Activated T-cell treated with anti-CD3 and anti-CD28 coated beads, Interleukin-2, amount 50 U/mL, for 72 hours (primary cell): ENCODE measurements around the gene ADGRE3. TPM values are rescaled to one million over a fixed set of nuclear protein-coding genes. Genes with fewer than 3 reads are reported as not detected.

Source experiments
- ATAC-seq, 2 donors: fragments of 150-1000 bp; cut with Tn5 transposase; replicated peaks in 1 of 2; 2 replicates each; pipeline ENCODE4 v1.10.0; 2021; ENCODE audit warnings: moderate library complexity in 2 of 2, mild to moderate bottlenecking in 1 of 2
- DNase-seq, 2 donors: peaks; one replicate each; pipeline ENCODE4 v3.0.0; 2021 to 2022; ENCODE audit warnings: mixed read lengths in 1 of 2
- H3K27ac Mint-ChIP-seq: one replicate; pipeline ENCODE4 v1.8.0; 2022; ENCODE audit warnings: mild to moderate bottlenecking, moderate library complexity, mixed read lengths
- H3K27me3 Mint-ChIP-seq: one replicate; pipeline ENCODE4 v1.8.0; 2022; ENCODE audit warnings: low read depth, mixed read lengths
- H3K36me3 Mint-ChIP-seq, 2 donors: one replicate each; pipeline ENCODE4 v1.8.0; 2022; ENCODE audit warnings: mixed read lengths in 2 of 2, mild to moderate bottlenecking in 1 of 2; ENCODE audit not compliant: insufficient read depth in 2 of 2
- H3K4me1 Mint-ChIP-seq: one replicate; pipeline ENCODE4 v1.8.0; 2022; ENCODE audit warnings: low read depth, mixed read lengths
- H3K4me3 Mint-ChIP-seq, 2 donors: one replicate each; pipeline ENCODE4 v1.8.0; 2022; ENCODE audit warnings: mild to moderate bottlenecking in 2 of 2, mixed read lengths in 2 of 2, moderate library complexity in 2 of 2
- H3K9me3 Mint-ChIP-seq, 2 donors: one replicate each; pipeline ENCODE4 v1.8.0; 2022; ENCODE audit warnings: mixed read lengths in 2 of 2
- total RNA-seq, 2 donors: library from RNA; stranded (reverse); gene quantifications; one replicate each; pipeline ENCODE4 v1.2.3, GENCODE V29; 2022

Gene ADGRE3
- total RNA-seq, 2 donors from 2014 or later, result not detected

GRCh38 chr19:14686411-14686810, 11.8 kb upstream of the ADGRE3 start:
- Mint-ChIP-seq H3K4me3 (no peak overlapping the region), H3K27ac (no peak overlapping the region)

GRCh38 chr19:14683439-14683838, 8.8 kb upstream of the ADGRE3 start:
- Mint-ChIP-seq H3K27me3 (no peaks in the 10 kb centered on the region), H3K4me1 (peaks cover under 1% of the 10 kb centered on the region), H3K27ac (no peak overlapping the region), H3K36me3 (no peaks in the 10 kb centered on the region), H3K9me3 (no peaks in the 10 kb centered on the region), H3K4me3 (no peak overlapping the region)
- peak in 1 of 2 donors; percentile 33 for ATAC-seq
- no peak for DNase-seq

More at GRCh38 chr19:14686411-14686810, 11.8 kb upstream of the ADGRE3 start:
- DNase-seq (peak; percentile 15 to 19), ATAC-seq (no peak)
- Mint-ChIP-seq H3K36me3 (no peaks in the 10 kb centered on the region), H3K27me3 (no peaks in the 10 kb centered on the region), H3K4me1 (peaks cover 16% of the 10 kb centered on the region), H3K9me3 (no peaks in the 10 kb centered on the region)

GRCh38 chr19:14682084-14682483, 7.4 kb upstream of the ADGRE3 start:
- Mint-ChIP-seq H3K4me1 (no peaks in the 10 kb centered on the region), H3K27me3 (no peaks in the 10 kb centered on the region), H3K9me3 (no peaks in the 10 kb centered on the region), H3K4me3 (no peak overlapping the region), H3K27ac (no peak overlapping the region), H3K36me3 (no peaks in the 10 kb centered on the region)
- DNase-seq (no peak), ATAC-seq (no peak)

GRCh38 chr19:14678199-14678598, 3.6 kb upstream of the ADGRE3 start:
- H3K27ac Mint-ChIP-seq, result no peak overlapping the region
- no peak for ATAC-seq
- no peaks in the 10 kb centered on the region for H3K4me1 Mint-ChIP-seq
- peaks cover 17% of the 10 kb centered on the region for H3K27me3 Mint-ChIP-seq
- no peaks in the 10 kb centered on the region for H3K9me3 Mint-ChIP-seq
- no peak for DNase-seq
- H3K36me3 Mint-ChIP-seq, result no peaks in the 10 kb centered on the region
- no peak overlapping the region for H3K4me3 Mint-ChIP-seq

- Mint-ChIP-seq H3K4me3 (no peak overlapping the region), H3K9me3 (peaks cover 0 to 2% of the 10 kb centered on the region in 2 donors), H3K36me3 (no peaks in the 10 kb centered on the region), H3K27me3 (peaks cover 24% of the 10 kb centered on the region), H3K27ac (no peak overlapping the region), H3K4me1 (no peaks in the 10 kb centered on the region)
- peak; percentile 7 to 21 for DNase-seq
- ATAC-seq, result peak; percentile 58 to 76
Measured at GRCh38 chr19:14677464-14677863, 2.8 kb upstream of the ADGRE3 start.

GRCh38 chr19:14676762-14677161, 2.1 kb upstream of the ADGRE3 start:
- no peaks in the 10 kb centered on the region for H3K4me1 Mint-ChIP-seq
- H3K9me3 Mint-ChIP-seq, result peaks cover 0 to 2% of the 10 kb centered on the region in 2 donors
- H3K27ac Mint-ChIP-seq, result no peak overlapping the region
- ATAC-seq, result no peak
- no peak overlapping the region for H3K4me3 Mint-ChIP-seq
- H3K36me3 Mint-ChIP-seq, result no peaks in the 10 kb centered on the region
- no peak for DNase-seq
- H3K27me3 Mint-ChIP-seq, result peaks cover 31% of the 10 kb centered on the region

GRCh38 chr19:14673088-14673487, 1.6 kb downstream of the ADGRE3 start:
- H3K4me3 Mint-ChIP-seq, result no peak overlapping the region
- H3K27me3 Mint-ChIP-seq, result peaks cover 32% of the 10 kb centered on the region
- DNase-seq (no peak), ATAC-seq (no peak)
- H3K4me1 Mint-ChIP-seq, result peaks cover 6% of the 10 kb centered on the region
- peaks cover 0 to 8% of the 10 kb centered on the region in 2 donors for H3K36me3 Mint-ChIP-seq
- no peak overlapping the region for H3K27ac Mint-ChIP-seq
- H3K9me3 Mint-ChIP-seq, result peaks cover 5 to 9% of the 10 kb centered on the region in 2 donors

GRCh38 chr19:14672188-14672872, 2.3 kb downstream of the ADGRE3 start:
- peaks cover 11% of the 10 kb centered on the region for H3K4me1 Mint-ChIP-seq
- DNase-seq (no peak), ATAC-seq (no peak)
- no peak overlapping the region for H3K4me3 Mint-ChIP-seq
- H3K27me3 Mint-ChIP-seq, result peaks cover 32% of the 10 kb centered on the region
- H3K27ac Mint-ChIP-seq, result no peak overlapping the region
- H3K36me3 Mint-ChIP-seq, result peaks cover 0 to 8% of the 10 kb centered on the region in 2 donors
- peaks cover 5 to 9% of the 10 kb centered on the region in 2 donors for H3K9me3 Mint-ChIP-seq

GRCh38 chr19:14670408-14670807, 4.2 kb downstream of the ADGRE3 start:
- peaks cover 11% of the 10 kb centered on the region for H3K4me1 Mint-ChIP-seq
- no peak overlapping the region for H3K4me3 Mint-ChIP-seq
- H3K27ac Mint-ChIP-seq, result no peak overlapping the region
- no peak for DNase-seq
- peaks cover 39% of the 10 kb centered on the region for H3K27me3 Mint-ChIP-seq
- peaks cover 5 to 9% of the 10 kb centered on the region in 2 donors for H3K9me3 Mint-ChIP-seq
- peaks cover 0 to 8% of the 10 kb centered on the region in 2 donors for H3K36me3 Mint-ChIP-seq
- ATAC-seq, result no peak

- Mint-ChIP-seq H3K36me3 (peaks cover 0 to 8% of the 10 kb centered on the region in 2 donors), H3K27me3 (peaks cover 39% of the 10 kb centered on the region), H3K4me1 (peaks cover 11% of the 10 kb centered on the region), H3K9me3 (peaks cover 5 to 9% of the 10 kb centered on the region in 2 donors), H3K4me3 (no peak overlapping the region), H3K27ac (no peak overlapping the region)
- ATAC-seq, result no peak
- no peak for DNase-seq
Measured at GRCh38 chr19:14669940-14670339, 4.7 kb downstream of the ADGRE3 start.

- DNase-seq (no peak), ATAC-seq (no peak)
- Mint-ChIP-seq H3K9me3 (no peaks in the 10 kb centered on the region), H3K27me3 (peaks cover 11% of the 10 kb centered on the region), H3K27ac (no peak overlapping the region), H3K4me1 (no peaks in the 10 kb centered on the region), H3K4me3 (no peak overlapping the region), H3K36me3 (no peaks in the 10 kb centered on the region)
Measured at GRCh38 chr19:14661372-14661924, 13.2 kb downstream of the ADGRE3 start.

GRCh38 chr19:14659874-14660489, 14.7 kb downstream of the ADGRE3 start:
- Mint-ChIP-seq H3K9me3 (no peaks in the 10 kb centered on the region), H3K4me3 (no peak overlapping the region), H3K27me3 (peaks cover 11% of the 10 kb centered on the region), H3K36me3 (no peaks in the 10 kb centered on the region), H3K4me1 (no peaks in the 10 kb centered on the region), H3K27ac (no peak overlapping the region)
- no peak for ATAC-seq
- DNase-seq, result no peak

GRCh38 chr19:14655726-14656125, 18.9 kb downstream of the ADGRE3 start:
- H3K4me3 Mint-ChIP-seq, result no peak overlapping the region
- H3K4me1 Mint-ChIP-seq, result no peaks in the 10 kb centered on the region
- H3K27ac Mint-ChIP-seq, result no peak overlapping the region
- H3K27me3 Mint-ChIP-seq, result peaks cover 13% of the 10 kb centered on the region
- H3K36me3 Mint-ChIP-seq, result no peaks in the 10 kb centered on the region
- H3K9me3 Mint-ChIP-seq, result no peaks in the 10 kb centered on the region
- DNase-seq (no peak), ATAC-seq (no peak)
